Gastrocnemius medialis (tissue), 4 donors: ENCODE measurements around the gene EEFSEC. TPM values are rescaled to one million over a fixed set of nuclear protein-coding genes. Genes with fewer than 3 reads are reported as not detected.

Experiments
- ATAC-seq, 2 donors: fragments of 150-250 bp; one replicate each; pipeline ENCODE4 v1.9.1; 2016
- DNase-seq, 2 donors: peaks; one replicate each; pipeline ENCODE4 v3.0.0-alpha.2; 2019
- H3K27ac ChIP-seq, 4 donors: fragments of 200-600 bp; sonication (generic); 1 replicate in 1 of 4; 2 replicates in 3 of 4; pipeline ENCODE4 v1.5.1; 2016 to 2018; ENCODE audit warnings: mild to moderate bottlenecking in 2 of 4, moderate library complexity in 1 of 4
- H3K27me3 ChIP-seq, 3 donors: fragments of 200-600 bp; sonication (generic) in 2 of 3; 1 replicate in 1 of 3; 2 replicates in 2 of 3; pipeline versions ENCODE4 v1.5.1 to v1.6.0; 2016 to 2019; ENCODE audit warnings: mild to moderate bottlenecking in 1 of 3, moderate library complexity in 1 of 3
- H3K36me3 ChIP-seq, 2 donors: fragments of 200-600 bp; sonication (generic) in 1 of 2; one replicate each; pipeline ENCODE4 v1.5.1; 2017 to 2018
- H3K4me1 ChIP-seq, 2 donors: fragments of 200-600 bp; sonication (generic) in 1 of 2; one replicate each; pipeline ENCODE4 v1.5.1; 2016 to 2017; ENCODE audit warnings: mild to moderate bottlenecking in 2 of 2
- H3K4me3 ChIP-seq, 4 donors: fragments of 200-600 bp; sonication (generic) in 3 of 4; 1 replicate in 1 of 4; 2 replicates in 3 of 4; pipeline ENCODE4 v1.5.1; 2016 to 2019; ENCODE audit warnings: mild to moderate bottlenecking in 2 of 4
- H3K9me3 ChIP-seq, 3 donors: fragments of 200-600 bp; sonication (generic) in 2 of 3; 1 replicate in 1 of 3; 2 replicates in 2 of 3; pipeline ENCODE4 v1.5.1; 2016 to 2019
- CTCF ChIP-seq, 5 experiments: fragments of 450-650 bp in 3 of 5; fragments of 200-600 bp in 2 of 5; sonication (generic) in 2 of 5; IDR thresholded peaks in 4 of 5; conservative IDR thresholded peaks in 1 of 5; 1 replicate in 4 of 5; 2 replicates in 1 of 5; pipeline ENCODE4 v1.5.1; 2016 to 2019; ENCODE audit warnings: antibody characterized with exemption in 5 of 5, mild to moderate bottlenecking in 3 of 5, moderate library complexity in 3 of 5
- POLR2A ChIP-seq, 2 donors: fragments of 450-650 bp; IDR thresholded peaks; one replicate each; pipeline ENCODE4 v1.6.1; 2017; ENCODE audit warnings: antibody characterized with exemption in 2 of 2, mild to moderate bottlenecking in 2 of 2, moderate library complexity in 2 of 2
- in situ Hi-C, 4 donors: fragments of 200-750 bp; cut with MboI; loops; one replicate each; pipeline versions ENCODE4 v1.15.0 to v1.8.0; 2017; ENCODE audit warnings: low sequenced_read_pairs in 4 of 4
- intact Hi-C: fragments of 100-400 bp; cut with DNase I; formaldehyde crosslinking; loops from one replicate; pipeline ENCODE4 v1.15.1; 2023; ENCODE audit warnings: low total_unique reads
- total RNA-seq, 4 donors: library from RNA; depleted of rRNA; stranded (reverse); fragments of >200 nt; gene quantifications; one replicate each; pipeline versions ENCODE4 v1.1.0 to v1.2.3, GENCODE V29; 2016

EEFSEC gene
- total RNA-seq, 4 donors from 2014 or later, result 21.0 to 29.4 (median 23.4) TPM

GRCh38 chr3:128281461-128282367, 128.4 kb downstream of the EEFSEC start:
- H3K9me3 ChIP-seq, result no peaks in the 10 kb centered on the region
- H3K36me3 ChIP-seq, result no peaks in the 10 kb centered on the region
- H3K4me1 ChIP-seq, result peaks cover 9 to 17% of the 10 kb centered on the region in 2 donors
- no peak for DNase-seq
- TF ChIP-seq CTCF (IDR thresholded peaks at IDR 0.05 in 4 of 5, conservative IDR thresholded peaks at IDR 0.05 in 1 of 5) (no peak), POLR2A (IDR thresholded peaks at IDR 0.05) (no peak)
- intact Hi-C loops, result no loop called here
- no peak for ATAC-seq
- no peaks in the 10 kb centered on the region for H3K27me3 ChIP-seq
- no peak overlapping the region for H3K27ac ChIP-seq
- in situ Hi-C loops, result no loop called here
- no peak overlapping the region for H3K4me3 ChIP-seq

DNA sequence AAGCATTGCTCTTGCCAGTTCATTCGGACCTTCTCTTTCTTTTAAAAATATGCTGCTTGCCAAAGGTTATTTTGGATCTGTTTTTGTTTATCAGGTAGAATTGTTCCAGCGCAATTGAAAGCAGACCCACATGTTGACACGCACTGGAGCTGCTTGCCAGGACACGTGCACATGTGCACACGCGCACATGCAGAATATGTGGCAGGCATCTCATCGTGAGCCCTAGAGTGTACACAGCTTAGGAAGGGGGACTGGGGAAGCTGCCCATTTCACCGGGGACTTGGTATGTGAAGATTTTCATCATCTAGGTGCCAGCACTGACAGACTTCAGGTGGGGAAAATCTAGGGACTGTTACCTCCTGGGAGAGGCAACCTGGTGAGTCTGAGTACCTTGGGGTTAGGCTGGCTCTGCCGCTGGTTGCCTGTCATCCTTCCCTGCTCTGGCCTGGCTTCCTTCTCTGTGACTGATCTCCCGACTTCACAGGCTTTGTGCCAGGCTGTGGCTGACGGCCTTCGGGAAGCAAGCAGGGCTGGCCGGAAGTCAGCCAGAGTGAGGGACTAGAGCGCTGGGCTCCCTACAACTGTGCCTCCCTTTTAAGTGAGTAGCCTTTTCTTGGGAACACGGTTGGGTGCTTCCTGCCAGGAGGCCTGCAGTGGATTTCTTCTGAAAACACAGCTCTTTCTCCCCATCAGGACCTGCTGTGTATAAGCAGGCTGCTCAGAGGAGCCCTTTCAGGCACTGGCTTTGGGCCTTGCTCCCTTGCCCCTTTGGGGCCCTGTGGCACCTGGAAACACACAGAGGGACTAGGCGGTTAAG, 129.3 kb downstream of the EEFSEC start:
- in situ Hi-C loops, result no loop called here
- Histone ChIP-seq H3K4me1 (peaks cover 9 to 17% of the 10 kb centered on the region in 2 donors), H3K27ac (peak overlapping the region in 1 of 4 donors; percentile 56)

DNA sequence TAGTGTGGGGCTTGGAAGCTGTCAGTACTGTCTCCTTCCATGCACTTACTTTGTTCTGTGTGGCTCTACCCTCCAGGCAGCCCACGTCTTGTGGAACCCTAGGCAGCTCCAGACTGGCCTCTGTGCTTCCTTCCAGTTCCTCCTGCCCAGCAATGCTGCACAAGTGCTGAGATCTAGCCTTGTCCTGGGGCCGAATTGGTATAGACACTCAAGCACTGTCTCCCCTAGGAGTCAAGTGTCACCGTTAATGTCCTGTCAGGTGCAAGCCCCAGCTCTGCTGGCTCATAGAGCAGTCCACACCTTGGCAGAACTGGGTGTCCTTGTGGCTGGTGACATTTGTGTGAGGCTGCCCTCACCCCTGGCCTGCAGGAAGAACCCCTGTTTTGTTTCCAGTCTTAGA, 130.1 kb downstream of the EEFSEC start:
- H3K4me1 ChIP-seq, result peaks cover 9 to 17% of the 10 kb centered on the region in 2 donors
- ATAC-seq (no peak), DNase-seq (no peak)
- TF ChIP-seq POLR2A (IDR thresholded peaks at IDR 0.05), result no peak
- TF ChIP-seq CTCF (IDR thresholded peaks at IDR 0.05 in 4 of 5, conservative IDR thresholded peaks at IDR 0.05 in 1 of 5), result no peak
- no peaks in the 10 kb centered on the region for H3K27me3 ChIP-seq
- H3K36me3 ChIP-seq, result no peaks in the 10 kb centered on the region
- in situ Hi-C loops (no loop called here), intact Hi-C loops (no loop called here)
- no peaks in the 10 kb centered on the region for H3K9me3 ChIP-seq
- H3K4me3 ChIP-seq, result no peak overlapping the region
- peak overlapping the region in 1 of 4 donors; percentile 56 for H3K27ac ChIP-seq

More for the DNA sequence above, 129.3 kb downstream of the EEFSEC start:
- no peaks in the 10 kb centered on the region for H3K9me3 ChIP-seq
- no peak overlapping the region for H3K4me3 ChIP-seq
- ATAC-seq (peak; percentile 70 to 80), DNase-seq (peak; percentile 39 to 62)
- H3K27me3 ChIP-seq, result no peaks in the 10 kb centered on the region
- TF ChIP-seq POLR2A (IDR thresholded peaks at IDR 0.05), result no peak
- no peak for TF ChIP-seq CTCF (IDR thresholded peaks at IDR 0.05 in 4 of 5, conservative IDR thresholded peaks at IDR 0.05 in 1 of 5)
- no peaks in the 10 kb centered on the region for H3K36me3 ChIP-seq
- intact Hi-C loops, result no loop called here

- intact Hi-C loops (no loop called here), in situ Hi-C loops (no loop called here)
- H3K27ac ChIP-seq, result no peak overlapping the region
- no peaks in the 10 kb centered on the region for H3K27me3 ChIP-seq
- no peak for TF ChIP-seq CTCF (IDR thresholded peaks at IDR 0.05 in 4 of 5, conservative IDR thresholded peaks at IDR 0.05 in 1 of 5)
- DNase-seq, result no peak
- peaks cover 0 to 4% of the 10 kb centered on the region in 2 donors for H3K36me3 ChIP-seq
- peaks cover 9 to 17% of the 10 kb centered on the region in 2 donors for H3K4me1 ChIP-seq
- no peaks in the 10 kb centered on the region for H3K9me3 ChIP-seq
- no peak for ATAC-seq
- H3K4me3 ChIP-seq, result no peak overlapping the region
Measured at GRCh38 chr3:128285042-128285966, 132.0 kb downstream of the EEFSEC start.
